Ishikawa (cell line): ENCODE data around the gene STOML1.

Source experiments
- EP300 ChIP-seq: IDR thresholded peaks from 2 replicates; pipeline ENCODE4 v1.6.1; 2012; ENCODE audit warnings: borderline replicate concordance
- RAD21 ChIP-seq: IDR thresholded peaks from 2 replicates; pipeline ENCODE4 v1.6.1; 2012; ENCODE audit warnings: low read depth
- YY1 ChIP-seq: IDR thresholded peaks from 2 replicates; pipeline ENCODE4 v1.6.1; 2012; ENCODE audit warnings: low read depth
- TF ChIP-seq, protein P1 (sequence below): IDR thresholded peaks from 2 replicates; pipeline ENCODE4 v1.6.1; 2012; ENCODE audit warnings: low read depth, mild to moderate bottlenecking
- TF ChIP-seq, protein P2 (sequence below): IDR thresholded peaks from 2 replicates; pipeline ENCODE4 v1.6.1; 2012

DNA sequence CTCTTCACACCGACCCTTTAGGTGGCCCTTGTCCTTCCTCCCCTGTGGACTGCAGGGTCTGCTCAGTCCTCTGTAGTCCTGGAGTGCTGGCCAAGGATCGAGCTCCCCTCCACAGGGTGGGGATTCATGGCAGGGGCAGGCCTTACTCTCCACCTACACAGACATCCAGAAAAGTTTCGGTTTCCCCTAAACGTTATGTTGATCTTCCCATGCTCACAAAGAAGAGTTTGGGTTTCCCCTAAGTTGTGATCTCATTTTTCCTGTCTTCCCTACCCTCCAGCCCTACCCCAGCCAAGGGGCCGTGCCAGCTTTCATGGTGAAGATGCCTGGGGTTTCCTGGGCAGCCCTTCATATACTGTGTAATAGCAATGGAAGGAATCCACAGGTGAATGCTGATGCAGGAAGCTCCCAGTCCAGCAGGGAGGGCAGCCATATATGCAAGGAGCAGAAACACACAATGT, 10.3 kb downstream of the STOML1 start:
- 0 out of 2 replicates have a peak, but pooled peaks have one; percentile 26 for TF ChIP-seq YY1
- TF ChIP-seq, protein P1, sequence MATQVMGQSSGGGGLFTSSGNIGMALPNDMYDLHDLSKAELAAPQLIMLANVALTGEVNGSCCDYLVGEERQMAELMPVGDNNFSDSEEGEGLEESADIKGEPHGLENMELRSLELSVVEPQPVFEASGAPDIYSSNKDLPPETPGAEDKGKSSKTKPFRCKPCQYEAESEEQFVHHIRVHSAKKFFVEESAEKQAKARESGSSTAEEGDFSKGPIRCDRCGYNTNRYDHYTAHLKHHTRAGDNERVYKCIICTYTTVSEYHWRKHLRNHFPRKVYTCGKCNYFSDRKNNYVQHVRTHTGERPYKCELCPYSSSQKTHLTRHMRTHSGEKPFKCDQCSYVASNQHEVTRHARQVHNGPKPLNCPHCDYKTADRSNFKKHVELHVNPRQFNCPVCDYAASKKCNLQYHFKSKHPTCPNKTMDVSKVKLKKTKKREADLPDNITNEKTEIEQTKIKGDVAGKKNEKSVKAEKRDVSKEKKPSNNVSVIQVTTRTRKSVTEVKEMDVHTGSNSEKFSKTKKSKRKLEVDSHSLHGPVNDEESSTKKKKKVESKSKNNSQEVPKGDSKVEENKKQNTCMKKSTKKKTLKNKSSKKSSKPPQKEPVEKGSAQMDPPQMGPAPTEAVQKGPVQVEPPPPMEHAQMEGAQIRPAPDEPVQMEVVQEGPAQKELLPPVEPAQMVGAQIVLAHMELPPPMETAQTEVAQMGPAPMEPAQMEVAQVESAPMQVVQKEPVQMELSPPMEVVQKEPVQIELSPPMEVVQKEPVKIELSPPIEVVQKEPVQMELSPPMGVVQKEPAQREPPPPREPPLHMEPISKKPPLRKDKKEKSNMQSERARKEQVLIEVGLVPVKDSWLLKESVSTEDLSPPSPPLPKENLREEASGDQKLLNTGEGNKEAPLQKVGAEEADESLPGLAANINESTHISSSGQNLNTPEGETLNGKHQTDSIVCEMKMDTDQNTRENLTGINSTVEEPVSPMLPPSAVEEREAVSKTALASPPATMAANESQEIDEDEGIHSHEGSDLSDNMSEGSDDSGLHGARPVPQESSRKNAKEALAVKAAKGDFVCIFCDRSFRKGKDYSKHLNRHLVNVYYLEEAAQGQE, result no peak
- TF ChIP-seq, protein P2, sequence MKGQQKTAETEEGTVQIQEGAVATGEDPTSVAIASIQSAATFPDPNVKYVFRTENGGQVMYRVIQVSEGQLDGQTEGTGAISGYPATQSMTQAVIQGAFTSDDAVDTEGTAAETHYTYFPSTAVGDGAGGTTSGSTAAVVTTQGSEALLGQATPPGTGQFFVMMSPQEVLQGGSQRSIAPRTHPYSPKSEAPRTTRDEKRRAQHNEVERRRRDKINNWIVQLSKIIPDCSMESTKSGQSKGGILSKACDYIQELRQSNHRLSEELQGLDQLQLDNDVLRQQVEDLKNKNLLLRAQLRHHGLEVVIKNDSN, result no peak
- no peak for TF ChIP-seq EP300
- TF ChIP-seq RAD21, result no peak
